Chondrocyte (in vitro differentiated cells): ENCODE data around the gene MOK. TPM values are rescaled to one million over a fixed set of nuclear protein-coding genes. Genes with fewer than 3 reads are reported as not detected.

Experiments used
- DNase-seq: peaks from one replicate; pipeline ENCODE4 v3.0.0; 2021; ENCODE audit warnings: mixed read lengths, low spot score
- H3K27ac Mint-ChIP-seq: one replicate; pipeline ENCODE4 v1.8.0; 2021; ENCODE audit warnings: mild to moderate bottlenecking, moderate library complexity, mixed read lengths; ENCODE audit not compliant: unreplicated experiment
- H3K27me3 Mint-ChIP-seq: 2 replicates; pipeline ENCODE4 v1.8.0; 2021; ENCODE audit warnings: low read depth, mixed read lengths
- H3K36me3 Mint-ChIP-seq: 2 replicates; pipeline ENCODE4 v1.8.0; 2021; ENCODE audit warnings: low read depth, mixed read lengths
- H3K4me1 Mint-ChIP-seq: 2 replicates; pipeline ENCODE4 v1.8.0; 2021; ENCODE audit warnings: low read depth, mild to moderate bottlenecking, mixed read lengths
- H3K4me3 Mint-ChIP-seq: one replicate; pipeline ENCODE4 v1.8.0; 2021; ENCODE audit warnings: mild to moderate bottlenecking, moderate library complexity, mixed read lengths; ENCODE audit not compliant: unreplicated experiment
- H3K9me3 Mint-ChIP-seq: 2 replicates; pipeline ENCODE4 v1.8.0; 2021; ENCODE audit warnings: low read depth, mixed read lengths
- total RNA-seq: library from RNA; stranded (reverse); gene quantifications from 3 replicates; pipeline ENCODE4 v1.2.1, GENCODE V29; 2021
- TF ChIP-seq, protein P1 (sequence below): fragments of 200-600 bp; sonication (generic); IDR thresholded peaks from 2 replicates; pipeline ENCODE4 v1.5.0; 2021; ENCODE audit warnings: antibody characterized with exemption, mild to moderate bottlenecking, moderate library complexity

MOK gene
- total RNA-seq, 1 donor from 2014 or later: 3.8 TPM

DNA sequence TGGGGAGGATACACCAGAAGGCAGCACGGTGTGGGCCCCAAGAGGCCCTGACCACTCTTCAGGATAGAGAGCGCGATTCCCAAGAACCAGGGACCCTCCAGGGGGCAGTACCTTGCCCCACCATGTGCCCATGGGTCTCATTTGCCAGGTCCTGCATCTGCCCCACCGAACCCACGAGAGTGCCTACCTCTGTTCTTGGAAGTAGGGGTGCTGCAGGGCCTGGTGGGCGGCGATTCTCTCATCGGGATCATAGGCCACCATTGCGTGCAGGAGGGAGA lies 72.7 kb downstream of the MOK start:
- Mint-ChIP-seq H3K27me3 (no peaks in the 10 kb centered on the region), H3K27ac (no peak overlapping the region), H3K36me3 (peaks cover 6% of the 10 kb centered on the region), H3K4me1 (no peaks in the 10 kb centered on the region), H3K9me3 (no peaks in the 10 kb centered on the region), H3K4me3 (no peak overlapping the region)
- TF ChIP-seq, protein P1, sequence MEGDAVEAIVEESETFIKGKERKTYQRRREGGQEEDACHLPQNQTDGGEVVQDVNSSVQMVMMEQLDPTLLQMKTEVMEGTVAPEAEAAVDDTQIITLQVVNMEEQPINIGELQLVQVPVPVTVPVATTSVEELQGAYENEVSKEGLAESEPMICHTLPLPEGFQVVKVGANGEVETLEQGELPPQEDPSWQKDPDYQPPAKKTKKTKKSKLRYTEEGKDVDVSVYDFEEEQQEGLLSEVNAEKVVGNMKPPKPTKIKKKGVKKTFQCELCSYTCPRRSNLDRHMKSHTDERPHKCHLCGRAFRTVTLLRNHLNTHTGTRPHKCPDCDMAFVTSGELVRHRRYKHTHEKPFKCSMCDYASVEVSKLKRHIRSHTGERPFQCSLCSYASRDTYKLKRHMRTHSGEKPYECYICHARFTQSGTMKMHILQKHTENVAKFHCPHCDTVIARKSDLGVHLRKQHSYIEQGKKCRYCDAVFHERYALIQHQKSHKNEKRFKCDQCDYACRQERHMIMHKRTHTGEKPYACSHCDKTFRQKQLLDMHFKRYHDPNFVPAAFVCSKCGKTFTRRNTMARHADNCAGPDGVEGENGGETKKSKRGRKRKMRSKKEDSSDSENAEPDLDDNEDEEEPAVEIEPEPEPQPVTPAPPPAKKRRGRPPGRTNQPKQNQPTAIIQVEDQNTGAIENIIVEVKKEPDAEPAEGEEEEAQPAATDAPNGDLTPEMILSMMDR: peak; percentile 13
- peak; percentile 63 for DNase-seq

GRCh38 chr14:102231476-102232347 lies 73.3 kb downstream of the MOK start:
- DNase-seq: peak; percentile 76
- Mint-ChIP-seq H3K36me3 (peaks cover 6% of the 10 kb centered on the region), H3K4me3 (no peak overlapping the region), H3K9me3 (no peaks in the 10 kb centered on the region), H3K27me3 (no peaks in the 10 kb centered on the region), H3K27ac (no peak overlapping the region), H3K4me1 (no peaks in the 10 kb centered on the region)
- TF ChIP-seq, protein P1: no peak

- TF ChIP-seq, protein P1: no peak
- no peak overlapping the region for H3K27ac Mint-ChIP-seq
- H3K27me3 Mint-ChIP-seq: no peaks in the 10 kb centered on the region
Measured at GRCh38 chr14:102230481-102231210, 74.3 kb downstream of the MOK start.

DNA sequence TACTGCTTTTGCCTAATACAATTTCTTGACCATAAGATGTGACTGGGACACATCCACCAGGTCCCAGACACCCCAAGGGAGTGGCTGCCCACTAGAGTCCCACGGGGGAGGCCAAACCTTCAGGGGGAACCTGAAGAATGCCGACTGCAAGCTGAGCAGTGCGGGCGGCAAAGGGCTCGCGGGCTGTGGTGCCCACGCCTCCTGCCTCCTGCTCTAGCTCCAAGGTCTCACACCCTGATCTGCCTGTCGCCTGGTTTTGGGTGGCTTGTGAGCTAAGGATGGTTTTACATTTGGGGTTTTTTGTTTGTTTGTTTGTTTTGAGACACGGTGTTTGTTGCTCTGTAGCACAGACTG lies 75.2 kb downstream of the MOK start:
- Mint-ChIP-seq H3K9me3 (no peaks in the 10 kb centered on the region), H3K4me3 (no peak overlapping the region), H3K36me3 (peaks cover 6% of the 10 kb centered on the region), H3K27ac (no peak overlapping the region), H3K27me3 (no peaks in the 10 kb centered on the region), H3K4me1 (no peaks in the 10 kb centered on the region)
- peak; percentile 56 for DNase-seq
- TF ChIP-seq, protein P1: no peak

More at GRCh38 chr14:102230481-102231210, 74.3 kb downstream of the MOK start:
- H3K4me1 Mint-ChIP-seq: no peaks in the 10 kb centered on the region
- DNase-seq: peak; percentile 62
- peaks cover 6% of the 10 kb centered on the region for H3K36me3 Mint-ChIP-seq
- H3K4me3 Mint-ChIP-seq: no peak overlapping the region
- H3K9me3 Mint-ChIP-seq: no peaks in the 10 kb centered on the region

DNA sequence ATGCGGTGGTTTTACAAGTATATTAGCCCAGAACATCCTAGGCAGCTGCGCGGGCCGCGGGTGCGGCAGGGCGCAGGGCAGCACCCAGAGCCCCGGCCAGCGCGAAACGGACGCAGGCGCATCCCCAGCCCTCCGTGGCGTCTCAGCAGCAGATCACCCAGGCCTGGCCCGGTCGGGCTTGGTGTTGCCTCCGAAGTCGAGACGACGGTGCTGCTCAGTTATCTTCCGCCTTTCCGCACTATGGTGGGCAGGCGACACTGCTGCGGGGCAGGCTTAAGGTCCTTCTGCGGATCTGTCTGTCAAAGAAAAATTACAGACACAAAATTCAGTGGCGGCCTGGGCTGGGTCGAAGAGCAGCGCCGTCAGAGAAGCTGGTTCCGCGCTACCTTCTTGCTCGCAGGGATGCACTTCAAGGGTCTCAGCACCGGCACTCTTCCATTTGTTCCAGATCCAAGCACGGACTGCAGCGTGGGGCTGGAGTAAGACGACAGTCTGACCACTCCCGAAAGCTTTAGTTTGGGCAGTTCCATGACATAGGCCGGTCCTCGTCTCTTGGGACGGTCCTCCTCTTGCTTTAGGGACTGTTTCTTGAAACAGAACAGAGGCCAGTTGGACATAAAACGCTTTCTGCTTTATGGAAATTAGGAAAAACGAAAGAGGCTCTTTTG lies 75.8 kb downstream of the MOK start:
- Mint-ChIP-seq H3K4me1 (no peaks in the 10 kb centered on the region), H3K27ac (no peak overlapping the region), H3K36me3 (peaks cover 8% of the 10 kb centered on the region), H3K27me3 (no peaks in the 10 kb centered on the region), H3K4me3 (no peak overlapping the region), H3K9me3 (no peaks in the 10 kb centered on the region)
- DNase-seq: peak; percentile 90
- TF ChIP-seq, protein P1: no peak
